ENCODE data around the gene GPI.

The GPI gene

GRCh38 chr19:34341935-34342680, 22.9 kb upstream of the GPI start:
- no peak for DNase-seq (ENCODE audit: low read depth)

GRCh38 chr19:34343751-34344150, 21.2 kb upstream of the GPI start:
- DNase-seq (ENCODE audit: low read depth): no peak

GRCh38 chr19:34345947-34346351, 19.0 kb upstream of the GPI start:
- DNase-seq (ENCODE audit: low read depth): peak; percentile 60

- DNase-seq (ENCODE audit: low read depth): no peak
These were observed 17.3 kb upstream of the GPI start for GRCh38 chr19:34347561-34348165.

- no peak for DNase-seq (ENCODE audit: low read depth)
These were observed 16.0 kb upstream of the GPI start for GRCh38 chr19:34348899-34349487.

GRCh38 chr19:34350161-34350561, 14.8 kb upstream of the GPI start:
- peak; percentile 40 for DNase-seq (ENCODE audit: low read depth)

GRCh38 chr19:34351382-34351826, 13.6 kb upstream of the GPI start:
- DNase-seq (ENCODE audit: low read depth): no peak

GRCh38 chr19:34353546-34353945, 11.4 kb upstream of the GPI start:
- DNase-seq (ENCODE audit: low read depth): no peak

GRCh38 chr19:34355201-34355600, 9.8 kb upstream of the GPI start:
- DNase-seq (ENCODE audit: low read depth): no peak

- no peak for DNase-seq (ENCODE audit: low read depth)
These were observed 8.1 kb upstream of the GPI start for GRCh38 chr19:34356875-34357274.

GRCh38 chr19:34357431-34357830, 7.6 kb upstream of the GPI start:
- no peak for DNase-seq (ENCODE audit: low read depth)

GRCh38 chr19:34359140-34359953, 5.6 kb upstream of the GPI start:
- peak; percentile 89 for DNase-seq (ENCODE audit: low read depth)

- no peak for DNase-seq (ENCODE audit: low read depth)
These were observed 5.1 kb upstream of the GPI start for GRCh38 chr19:34359954-34360315.

GRCh38 chr19:34360354-34360909, 4.6 kb upstream of the GPI start:
- no peak for DNase-seq (ENCODE audit: low read depth)

- DNase-seq (ENCODE audit: low read depth): no peak
These were observed 2.3 kb upstream of the GPI start for GRCh38 chr19:34362679-34363069.

GRCh38 chr19:34363094-34363493, 1.9 kb upstream of the GPI start:
- no peak for DNase-seq (ENCODE audit: low read depth)

GRCh38 chr19:34363930-34364329, 1.1 kb upstream of the GPI start:
- no peak for DNase-seq (ENCODE audit: low read depth)

GRCh38 chr19:34364462-34364829, 550 bp upstream of the GPI start:
- no peak for DNase-seq (ENCODE audit: low read depth)

- no peak for DNase-seq (ENCODE audit: low read depth)
These were observed 736 bp downstream of the GPI start for GRCh38 chr19:34365463-34366401.

- DNase-seq (ENCODE audit: low read depth): no peak
These were observed 2.0 kb downstream of the GPI start for GRCh38 chr19:34366738-34367623.

Data from activated T-cell treated with anti-CD3 and anti-CD28 coated beads for 1 hour (primary cell).